ENCODE measurements around the gene MBD4. TPM values are rescaled to one million over a fixed set of nuclear protein-coding genes. Genes with fewer than 3 reads are reported as not detected.
A peak's percentile ranks its signal among the peaks of the same experiment; 100 is the strongest.

Gene MBD4
- total and polyA plus RNA-seq, 10 of the 15 experiments (the other 5 are each of a cell fraction or from before 2014, with no cell fraction given), result 17.7 to 59.0 (median 49.0) TPM

DNA sequence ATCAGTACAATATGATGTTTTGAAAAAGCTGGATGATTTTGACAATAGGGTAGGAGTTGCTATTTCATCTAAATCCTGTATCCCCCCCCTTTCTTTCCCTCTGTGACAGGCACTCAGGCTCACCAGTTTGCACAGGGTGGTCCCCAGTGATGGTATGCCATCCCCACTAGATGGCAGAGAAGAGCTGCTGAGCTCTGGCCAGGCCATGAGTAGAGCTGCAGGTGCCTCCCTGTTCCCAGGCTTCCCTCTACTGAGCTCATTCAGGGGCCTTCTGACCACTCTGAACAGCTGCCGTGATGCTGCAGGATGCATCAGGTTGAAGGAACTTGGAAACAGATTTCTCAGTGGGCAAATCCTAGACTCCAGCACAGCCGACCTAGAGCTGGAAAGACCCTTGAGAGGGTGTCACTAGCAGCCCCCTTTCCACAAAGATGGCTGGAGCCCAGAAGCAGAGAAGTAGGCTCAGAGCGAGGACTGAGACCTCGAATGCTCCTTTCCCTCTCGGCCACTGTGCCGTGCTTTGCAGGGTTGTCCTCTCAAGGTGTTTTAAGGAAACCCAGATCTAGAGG is 56.4 kb downstream of the MBD4 start:
- Histone ChIP-seq H3K79me2 (ENCODE audit: control insufficient read depth, insufficient read depth, low read length) (no peaks in the 10 kb centered on the region), H3K4me2 (ENCODE audit: control insufficient read depth, insufficient read depth) (no peak overlapping the region), H3K36me3 (ENCODE audit: control insufficient read depth in 2 of 2, insufficient read depth in 2 of 2, low read length in 1 of 2) (no peaks in the 10 kb centered on the region; a peak in 1 of 4 replicates), H4K20me1 (ENCODE audit: control insufficient read depth, insufficient read depth) (no peaks in the 10 kb centered on the region), H3K27me3 (replicated peaks in 1 of 2; ENCODE audit: control insufficient read depth in 2 of 2, insufficient read depth in 2 of 2, low read length in 1 of 2) (no peaks in the 10 kb centered on the region), H3K9ac (ENCODE audit: control insufficient read depth, insufficient read depth, low read length) (no peak overlapping the region), H3K4me1 (ENCODE audit: control insufficient read depth, insufficient read depth, low read length) (no peaks in the 10 kb centered on the region), H2AFZ (ENCODE audit: control insufficient read depth, low read depth, low read length) (no peak overlapping the region), H3K9me3 (replicated peaks; ENCODE audit: control insufficient read depth, insufficient read depth, low read length) (peaks cover 4% of the 10 kb centered on the region; the same call in 2 of the 3 replicates), H3K4me3 (no peak overlapping the region), H3K27ac (ENCODE audit: control insufficient read depth, insufficient read depth) (no peak overlapping the region)
- POLR2A ChIA-PET, result interaction anchor here (0.6 to 0.9 kb wide), 4 partner anchors 55 to 413 kb away, joined by 3 to 4 read pairs (median 3); partner anchors contain the start of gene IFT122
- RAD21 ChIA-PET (ENCODE audit: unreplicated experiment), result interaction anchor here (0.7 to 5.8 kb wide), 31 partner anchors 11 to 447 kb away, joined by 3 to 78 read pairs (median 4); partner anchors contain the start of genes IFT122 and MBD4
- intact Hi-C loops (cut with micrococcal nuclease; ENCODE audit: unreplicated experiment) (loop anchor here (5.0 to 10.0 kb wide), 4 partner anchors 54 to 444 kb away; partner anchors contain the start of gene MBD4), in situ Hi-C loops (cut with MboI) (no loop called here)
- ATAC-seq (peak; percentile 99), DNase-seq (ENCODE audit: low read depth, low spot score) (no peak), FAIRE-seq (peak; percentile 27)
- 31% methylated on average over 6 of the region's 6 CpGs for WGBS (ENCODE audit: insufficient coverage, insufficient replicate concordance, low lambda C conversion rate, missing lambda C conversion rate)
- TF ChIP-seq BRCA1 (IDR thresholded peaks at IDR 0.05; ENCODE audit: low read depth, low read length) (no peak), CBFB (IDR thresholded peaks at IDR 0.05; ENCODE audit: low read depth) (no peak), FOXM1 (IDR thresholded peaks at IDR 0.05; ENCODE audit: low read depth, low read length) (no peak), SMAD5 (IDR thresholded peaks at IDR 0.05; ENCODE audit: low read depth) (no peak), SREBF2 (IDR thresholded peaks at IDR 0.05; ENCODE audit: low read length) (no peak), NR2C2 (IDR thresholded peaks at IDR 0.05; ENCODE audit: borderline replicate concordance, control insufficient read depth, insufficient read length, low read depth) (no peak), GATAD2B (conservative IDR thresholded peaks at IDR 0.05; ENCODE audit: low read depth) (no peak), YY1 (IDR thresholded peaks at IDR 0.05; ENCODE audit: low read depth, low read length) (peak; percentile 38; the same call in 1 of the 2 replicates), NR2C1 (IDR thresholded peaks at IDR 0.05) (no peak), CHD4 (IDR thresholded peaks at IDR 0.05) (no peak), BHLHE40 (IDR thresholded peaks at IDR 0.05; ENCODE audit: borderline replicate concordance in 1 of 2, low read depth in 2 of 2, low read length in 1 of 2) (peak in 1 of 2 experiments; percentile 12; a peak in 1 of 4 replicates), CEBPB (IDR thresholded peaks at IDR 0.05; ENCODE audit: borderline replicate concordance in 1 of 2, low read depth in 2 of 2, low read length in 2 of 2) (no peak), SMC3 (IDR thresholded peaks at IDR 0.05; ENCODE audit: borderline replicate concordance, low read length) (peak; percentile 82), RAD21 (IDR thresholded peaks at IDR 0.05; ENCODE audit: insufficient read depth, low read depth, low read length) (peak; percentile 85), POLR2AphosphoS5 (IDR thresholded peaks at IDR 0.05; ENCODE audit: low read length) (0 out of 2 replicates have a peak, but pooled peaks have one; percentile 33), CREB1 (IDR thresholded peaks at IDR 0.05; ENCODE audit: low read depth) (no peak), SREBF1 (IDR thresholded peaks at IDR 0.05; ENCODE audit: low read length) (no peak), MYC (IDR thresholded peaks at IDR 0.05; ENCODE audit: insufficient read depth, insufficient read length, insufficient replicate concordance, low read length, severe bottlenecking) (no peak)
- TF ChIP-seq, protein P1, sequence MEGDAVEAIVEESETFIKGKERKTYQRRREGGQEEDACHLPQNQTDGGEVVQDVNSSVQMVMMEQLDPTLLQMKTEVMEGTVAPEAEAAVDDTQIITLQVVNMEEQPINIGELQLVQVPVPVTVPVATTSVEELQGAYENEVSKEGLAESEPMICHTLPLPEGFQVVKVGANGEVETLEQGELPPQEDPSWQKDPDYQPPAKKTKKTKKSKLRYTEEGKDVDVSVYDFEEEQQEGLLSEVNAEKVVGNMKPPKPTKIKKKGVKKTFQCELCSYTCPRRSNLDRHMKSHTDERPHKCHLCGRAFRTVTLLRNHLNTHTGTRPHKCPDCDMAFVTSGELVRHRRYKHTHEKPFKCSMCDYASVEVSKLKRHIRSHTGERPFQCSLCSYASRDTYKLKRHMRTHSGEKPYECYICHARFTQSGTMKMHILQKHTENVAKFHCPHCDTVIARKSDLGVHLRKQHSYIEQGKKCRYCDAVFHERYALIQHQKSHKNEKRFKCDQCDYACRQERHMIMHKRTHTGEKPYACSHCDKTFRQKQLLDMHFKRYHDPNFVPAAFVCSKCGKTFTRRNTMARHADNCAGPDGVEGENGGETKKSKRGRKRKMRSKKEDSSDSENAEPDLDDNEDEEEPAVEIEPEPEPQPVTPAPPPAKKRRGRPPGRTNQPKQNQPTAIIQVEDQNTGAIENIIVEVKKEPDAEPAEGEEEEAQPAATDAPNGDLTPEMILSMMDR (IDR thresholded peaks at IDR 0.05 in 2 of 3, conservative IDR thresholded peaks at IDR 0.05 in 1 of 3; ENCODE audit: control insufficient read depth in 2 of 3, extremely low read depth in 1 of 3, insufficient read depth in 1 of 3, low read depth in 3 of 3, low read length in 3 of 3), result peak; percentile 85 to 89 (median 86)
- CTCF ChIA-PET, result interaction anchor here (0.6 to 6.0 kb wide), 49 partner anchors 11 to 571 kb away, joined by 3 to 60 read pairs (median 4); partner anchors contain the start of genes EFCAB12, IFT122, MBD4 and RAB43
- SMC1A ChIA-PET (ENCODE audit: uncharacterized antibody, unreplicated experiment), result interaction anchor here (0.6 to 4.4 kb wide), 24 partner anchors 8 to 446 kb away, joined by 3 to 72 read pairs (median 4); partner anchors contain the start of genes EFCAB12, IFT122 and MBD4
- BruUV-seq (replicated peaks), result no TSS peak

Data from GM12878 (cell line).